PFSK-1 (cell line): ENCODE measurements around the gene NR3C2.

Experiments used
- FOXP2 ChIP-seq: optimal IDR thresholded peaks from 2 replicates; pipeline ENCODE3; 2011; ENCODE audit warnings: borderline replicate concordance, control low read depth, inconsistent platforms; ENCODE audit not compliant: insufficient read depth; ENCODE audit errors: extremely low read length, extremely low read depth
- POLR2AphosphoS5 ChIP-seq: IDR thresholded peaks from 2 replicates; pipeline ENCODE4 v1.6.1; 2012; ENCODE audit warnings: low read depth, mild to moderate bottlenecking, control low read depth, low read length, moderate library complexity
- SIN3A ChIP-seq: IDR thresholded peaks from 2 replicates; pipeline ENCODE4 v1.6.1; 2012; ENCODE audit warnings: mild to moderate bottlenecking, low read length, moderate library complexity, borderline replicate concordance; ENCODE audit not compliant: insufficient read depth
- TAF1 ChIP-seq: IDR thresholded peaks from 2 replicates; pipeline ENCODE4 v1.6.1; 2012; ENCODE audit warnings: low read length, control low read depth, borderline replicate concordance; ENCODE audit not compliant: insufficient read depth
- TF ChIP-seq, protein P1 (sequence below), 2 experiments: IDR thresholded peaks; 2 replicates each; pipeline versions ENCODE4 v1.6.1 to v1.8.0; 2011 to 2012; ENCODE audit warnings: low read depth in 2 of 2, low read length in 2 of 2, control low read depth in 1 of 2, inconsistent platforms in 1 of 2, mild to moderate bottlenecking in 1 of 2, moderate library complexity in 1 of 2; ENCODE audit not compliant: insufficient read depth in 1 of 2

Gene NR3C2

DNA sequence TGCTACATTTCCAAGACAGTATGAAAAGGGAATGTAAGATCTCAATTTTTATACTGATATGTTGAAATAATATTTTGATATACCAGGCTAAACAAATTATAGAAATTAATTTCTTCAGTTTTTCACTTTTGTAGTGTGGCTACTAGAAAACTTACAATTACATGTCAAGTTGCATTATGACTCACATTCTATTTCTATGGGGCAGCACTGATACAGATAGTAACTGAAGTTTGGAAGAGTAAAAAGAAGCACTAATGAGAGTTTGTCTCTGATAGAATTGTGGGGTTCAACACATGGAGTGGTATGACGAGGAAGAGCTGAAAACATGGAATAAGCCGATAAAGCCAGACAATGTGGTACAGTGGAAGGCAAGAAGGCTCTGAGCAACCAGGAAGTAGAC is 95.6 kb downstream of the NR3C2 start:
- TF ChIP-seq, protein P1, sequence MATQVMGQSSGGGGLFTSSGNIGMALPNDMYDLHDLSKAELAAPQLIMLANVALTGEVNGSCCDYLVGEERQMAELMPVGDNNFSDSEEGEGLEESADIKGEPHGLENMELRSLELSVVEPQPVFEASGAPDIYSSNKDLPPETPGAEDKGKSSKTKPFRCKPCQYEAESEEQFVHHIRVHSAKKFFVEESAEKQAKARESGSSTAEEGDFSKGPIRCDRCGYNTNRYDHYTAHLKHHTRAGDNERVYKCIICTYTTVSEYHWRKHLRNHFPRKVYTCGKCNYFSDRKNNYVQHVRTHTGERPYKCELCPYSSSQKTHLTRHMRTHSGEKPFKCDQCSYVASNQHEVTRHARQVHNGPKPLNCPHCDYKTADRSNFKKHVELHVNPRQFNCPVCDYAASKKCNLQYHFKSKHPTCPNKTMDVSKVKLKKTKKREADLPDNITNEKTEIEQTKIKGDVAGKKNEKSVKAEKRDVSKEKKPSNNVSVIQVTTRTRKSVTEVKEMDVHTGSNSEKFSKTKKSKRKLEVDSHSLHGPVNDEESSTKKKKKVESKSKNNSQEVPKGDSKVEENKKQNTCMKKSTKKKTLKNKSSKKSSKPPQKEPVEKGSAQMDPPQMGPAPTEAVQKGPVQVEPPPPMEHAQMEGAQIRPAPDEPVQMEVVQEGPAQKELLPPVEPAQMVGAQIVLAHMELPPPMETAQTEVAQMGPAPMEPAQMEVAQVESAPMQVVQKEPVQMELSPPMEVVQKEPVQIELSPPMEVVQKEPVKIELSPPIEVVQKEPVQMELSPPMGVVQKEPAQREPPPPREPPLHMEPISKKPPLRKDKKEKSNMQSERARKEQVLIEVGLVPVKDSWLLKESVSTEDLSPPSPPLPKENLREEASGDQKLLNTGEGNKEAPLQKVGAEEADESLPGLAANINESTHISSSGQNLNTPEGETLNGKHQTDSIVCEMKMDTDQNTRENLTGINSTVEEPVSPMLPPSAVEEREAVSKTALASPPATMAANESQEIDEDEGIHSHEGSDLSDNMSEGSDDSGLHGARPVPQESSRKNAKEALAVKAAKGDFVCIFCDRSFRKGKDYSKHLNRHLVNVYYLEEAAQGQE (IDR thresholded peaks at IDR 0.05; ENCODE audit: insufficient read depth in 1 of 2, low read depth in 2 of 2, low read length in 2 of 2) = no peak
- TF ChIP-seq TAF1 (no peak), FOXP2 (no peak), POLR2AphosphoS5 (no peak), SIN3A (no peak)

- TF ChIP-seq TAF1 = no peak
- no peak for TF ChIP-seq POLR2AphosphoS5
- TF ChIP-seq FOXP2 = no peak
- TF ChIP-seq SIN3A = no peak
- TF ChIP-seq, protein P1 (IDR thresholded peaks at IDR 0.05; ENCODE audit: insufficient read depth in 1 of 2, low read depth in 2 of 2, low read length in 2 of 2) = no peak
Observed at GRCh38 chr4:148345509-148345908, 96.7 kb downstream of the NR3C2 start.

DNA sequence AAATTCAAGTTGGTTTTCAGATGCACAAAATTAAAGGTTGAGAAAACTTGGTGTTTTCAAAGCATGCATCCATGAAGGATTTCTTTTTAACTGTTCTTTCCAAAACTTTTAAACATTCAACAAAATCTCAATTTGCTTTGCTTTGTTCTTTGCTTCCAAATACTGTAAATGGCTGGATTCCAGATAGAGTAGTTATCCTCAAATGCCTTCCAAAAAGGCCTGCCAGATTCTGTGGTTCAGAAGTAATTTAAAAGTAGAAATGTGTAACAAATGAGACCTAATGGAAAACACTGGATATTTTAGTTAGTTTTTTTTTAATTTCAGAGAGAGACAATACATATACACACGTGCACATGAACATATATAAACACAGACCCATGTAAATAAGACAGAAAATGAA is 97.3 kb downstream of the NR3C2 start:
- TF ChIP-seq FOXP2 (no peak), TAF1 (no peak), POLR2AphosphoS5 (no peak), SIN3A (no peak)
- TF ChIP-seq, protein P1 (IDR thresholded peaks at IDR 0.05; ENCODE audit: insufficient read depth in 1 of 2, low read depth in 2 of 2, low read length in 2 of 2) = no peak

- no peak for TF ChIP-seq POLR2AphosphoS5
- no peak for TF ChIP-seq TAF1
- TF ChIP-seq, protein P1 (IDR thresholded peaks at IDR 0.05; ENCODE audit: insufficient read depth in 1 of 2, low read depth in 2 of 2, low read length in 2 of 2) = no peak
- TF ChIP-seq FOXP2 = no peak
- TF ChIP-seq SIN3A = no peak
Observed at GRCh38 chr4:148344352-148344751, 97.9 kb downstream of the NR3C2 start.

DNA sequence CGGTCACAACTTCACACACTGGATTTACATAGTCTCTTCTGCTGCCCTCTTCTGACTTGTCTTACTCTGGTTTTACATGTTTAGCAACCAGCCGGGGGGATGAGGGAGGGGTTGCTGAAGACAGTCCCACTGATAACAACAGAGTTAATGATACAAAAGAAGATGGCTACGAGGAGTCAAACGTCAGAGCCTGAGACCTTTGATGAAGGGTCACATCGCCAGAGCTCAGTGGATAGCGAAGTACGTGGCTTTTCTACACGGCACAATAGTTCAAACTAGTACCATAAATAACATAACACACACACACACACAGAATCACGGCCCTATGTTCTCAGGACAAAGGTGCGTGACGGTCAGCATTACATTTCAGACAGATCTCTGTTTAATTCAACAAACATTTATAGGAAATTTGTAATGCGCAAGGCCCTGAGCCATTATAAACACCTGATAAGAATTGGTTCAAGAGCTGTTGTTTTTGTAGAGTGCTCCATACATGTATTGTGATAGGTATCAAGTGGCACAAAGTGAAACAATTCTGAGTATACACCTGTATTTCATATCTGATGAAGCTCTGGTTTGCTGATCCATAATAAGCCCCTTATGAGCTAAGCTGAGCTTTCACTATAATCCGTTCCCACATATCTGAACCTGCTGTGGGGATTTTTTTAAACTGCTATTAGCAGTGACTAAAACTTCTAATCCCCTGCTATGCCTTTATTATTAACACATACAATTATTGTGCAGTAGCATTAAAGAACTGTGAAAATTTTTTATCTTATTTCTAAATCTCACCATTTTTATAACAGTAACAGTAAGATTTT is 100.0 kb downstream of the NR3C2 start:
- TF ChIP-seq SIN3A (no peak), TAF1 (no peak), FOXP2 (no peak), POLR2AphosphoS5 (no peak)
- TF ChIP-seq, protein P1 (IDR thresholded peaks at IDR 0.05; ENCODE audit: insufficient read depth in 1 of 2, low read depth in 2 of 2, low read length in 2 of 2) = no peak
